ENCODE data around the gene KIAA0232. TPM values are rescaled to one million over a fixed set of nuclear protein-coding genes. Genes with fewer than 3 reads are reported as not detected.

KIAA0232 gene
- polyA plus RNA-seq, 1 donor from 2014 or later, result 57.6 TPM

- TF ChIP-seq EP300 (conservative IDR thresholded peaks at IDR 0.05; ENCODE audit: poor library complexity, severe bottlenecking) (no peak), MXI1 (conservative IDR thresholded peaks at IDR 0.05; ENCODE audit: poor library complexity, severe bottlenecking) (no peak), TAF1 (IDR thresholded peaks at IDR 0.05; ENCODE audit: low read depth) (no peak), REST (IDR thresholded peaks at IDR 0.05; ENCODE audit: borderline replicate concordance) (no peak), RAD21 (conservative IDR thresholded peaks at IDR 0.05) (no peak)
- H3F3A ChIP-seq (ENCODE audit: insufficient read depth, low read length, poor library complexity, severe bottlenecking), result no peaks in the 10 kb centered on the region
- H4K20me1 ChIP-seq (ENCODE audit: insufficient read depth), result no peaks in the 10 kb centered on the region
- H2AFZ ChIP-seq (ENCODE audit: low read depth, low read length), result no peak overlapping the region
- no peaks in the 10 kb centered on the region for H3K9me2 ChIP-seq (ENCODE audit: insufficient read depth, low read length)
- H3K4me3 ChIP-seq (ENCODE audit: low read length), result no peak overlapping the region
- H3K36me3 ChIP-seq (ENCODE audit: insufficient read depth, low read length), result no peaks in the 10 kb centered on the region
- no peaks in the 10 kb centered on the region for H3K9me3 ChIP-seq (ENCODE audit: low read length)
- no peak overlapping the region for H3K9ac ChIP-seq (ENCODE audit: low read length)
- H3K4me2 ChIP-seq (ENCODE audit: low read length), result no peak overlapping the region
- H3K27ac ChIP-seq (ENCODE audit: low read length), result no peak overlapping the region
- no peaks in the 10 kb centered on the region for H3K27me3 ChIP-seq (ENCODE audit: insufficient read depth, low read depth, low read length)
- no peaks in the 10 kb centered on the region for H3K79me2 ChIP-seq (replicated peaks; ENCODE audit: insufficient read depth, low read length)
These were observed 30.7 kb upstream of the KIAA0232 start for GRCh38 chr4:6751611-6752485.

DNA sequence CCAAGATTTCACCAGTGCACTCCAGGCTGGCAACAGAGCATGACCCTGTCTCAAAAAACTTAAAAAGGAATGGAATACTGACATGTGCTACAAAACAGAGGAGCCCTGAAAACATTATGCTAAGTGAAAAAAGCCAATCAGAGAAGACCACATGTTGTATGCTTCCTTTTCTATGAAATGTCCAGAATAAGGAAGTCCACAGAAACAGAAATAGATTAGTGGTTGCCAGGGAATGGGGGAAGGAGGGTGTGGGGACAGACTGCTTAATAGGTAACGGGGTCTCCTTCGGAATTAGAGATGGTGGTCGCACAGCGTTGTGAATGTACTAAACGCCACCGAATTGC lies 30.1 kb upstream of the KIAA0232 start:
- Histone ChIP-seq H3K9ac (ENCODE audit: low read length) (no peak overlapping the region), H3K9me2 (ENCODE audit: insufficient read depth, low read length) (no peaks in the 10 kb centered on the region), H4K20me1 (ENCODE audit: insufficient read depth) (no peaks in the 10 kb centered on the region), H3K27me3 (ENCODE audit: insufficient read depth, low read depth, low read length) (no peaks in the 10 kb centered on the region), H3K79me2 (replicated peaks; ENCODE audit: insufficient read depth, low read length) (no peaks in the 10 kb centered on the region), H3K9me3 (ENCODE audit: low read length) (no peaks in the 10 kb centered on the region), H3K36me3 (ENCODE audit: insufficient read depth, low read length) (no peaks in the 10 kb centered on the region), H3F3A (ENCODE audit: insufficient read depth, low read length, poor library complexity, severe bottlenecking) (no peaks in the 10 kb centered on the region), H3K4me3 (ENCODE audit: low read length) (no peak overlapping the region), H2AFZ (ENCODE audit: low read depth, low read length) (no peak overlapping the region), H3K27ac (ENCODE audit: low read length) (no peak overlapping the region), H3K4me2 (ENCODE audit: low read length) (no peak overlapping the region)
- TF ChIP-seq EP300 (conservative IDR thresholded peaks at IDR 0.05; ENCODE audit: poor library complexity, severe bottlenecking), result no peak
- TF ChIP-seq REST (IDR thresholded peaks at IDR 0.05; ENCODE audit: borderline replicate concordance), result no peak
- no peak for TF ChIP-seq EZH2 (IDR thresholded peaks at IDR 0.05; ENCODE audit: borderline replicate concordance, insufficient read depth, low read length, poor library complexity, severe bottlenecking)
- no peak for TF ChIP-seq SMC3 (conservative IDR thresholded peaks at IDR 0.05; ENCODE audit: poor library complexity)
- TF ChIP-seq POLR2AphosphoS5 (IDR thresholded peaks at IDR 0.05), result no peak
- TF ChIP-seq MXI1 (conservative IDR thresholded peaks at IDR 0.05; ENCODE audit: poor library complexity, severe bottlenecking), result no peak
- TF ChIP-seq CTCF (IDR thresholded peaks at IDR 0.05; ENCODE audit: poor library complexity, severe bottlenecking), result no peak
- TF ChIP-seq TAF1 (IDR thresholded peaks at IDR 0.05; ENCODE audit: low read depth), result no peak
- TF ChIP-seq RAD21 (conservative IDR thresholded peaks at IDR 0.05), result no peak

Measured in neural cell (in vitro differentiated cells).